Endothelial cell of umbilical vein (primary cell): ENCODE results near the gene PSORS1C1. TPM values are rescaled to one million over a fixed set of nuclear protein-coding genes. Genes with fewer than 3 reads are reported as not detected.

Experiments
- BruUV-seq: library from RNA; stranded (reverse); fragments of 400-500 nt; replicated peaks from 2 replicates; lab custom pipeline; 2021; lab: Mats Ljungman, UMichigan
- CTCF ChIA-PET: fragments of 300-600, 350-600 bp; sonication (Branson Sonifier 250); formaldehyde crosslinking; loops from one replicate; lab custom pipeline; 2021; ENCODE audit warnings: antibody characterized with exemption, inconsistent platforms; lab: Charles Lee
- POLR2A ChIA-PET: fragments of 300-600, 350-600 bp; sonication (Branson Sonifier 250); formaldehyde crosslinking; loops from one replicate; lab custom pipeline; 2021; ENCODE audit warnings: antibody characterized with exemption, inconsistent platforms; lab: Charles Lee
- DNase-seq: peaks from one replicate; pipeline ENCODE4 v3.0.0-alpha.2; 2011; ENCODE audit warnings: low read depth, low spot score
- FAIRE-seq: peaks from 2 replicates; lab custom pipeline; 2011; peaks lifted over from hg19 to GRCh38; lab: Jason Lieb, UNC
- H2AFZ ChIP-seq: 2 replicates; pipeline ENCODE4 v1.6.0; 2012; ENCODE audit warnings: low read depth, low read length, control low read depth, inconsistent platforms
- H3K27ac ChIP-seq: 2 replicates; pipeline ENCODE4 v1.5.1; 2011; ENCODE audit warnings: low read depth, mild to moderate bottlenecking, control low read depth, low read length, moderate library complexity; ENCODE audit not compliant: insufficient read depth
- H3K27me3 ChIP-seq, 2 experiments: 2 replicates each; pipeline versions ENCODE4 v1.6.0 to v1.6.1; 2011; ENCODE audit warnings: low read length in 2 of 2, mixed read lengths in 1 of 2; ENCODE audit not compliant: control insufficient read depth in 2 of 2, insufficient read depth in 2 of 2
- H3K36me3 ChIP-seq, 2 experiments: 2 replicates in 1 of 2; 3 replicates in 1 of 2; pipeline ENCODE4 v1.5.1; 2011; ENCODE audit warnings: low read length in 2 of 2, mild to moderate bottlenecking in 1 of 2, moderate library complexity in 1 of 2; ENCODE audit not compliant: control insufficient read depth in 2 of 2, insufficient read depth in 2 of 2; ENCODE audit errors: extremely low read depth in 1 of 2
- H3K4me1 ChIP-seq: 3 replicates; pipeline ENCODE4 v1.5.1; 2011; ENCODE audit warnings: mild to moderate bottlenecking, low read length; ENCODE audit not compliant: control insufficient read depth, insufficient read depth; ENCODE audit errors: extremely low read depth
- H3K4me2 ChIP-seq: 2 replicates; pipeline ENCODE4 v1.6.1; 2011; ENCODE audit warnings: low read length, control low read depth, mixed read lengths; ENCODE audit not compliant: insufficient read depth
- H3K4me3 ChIP-seq, 3 experiments: fragments of 200-600 bp in 1 of 3; sonication (generic), shearing (Covaris generic) in 1 of 3; replicated peaks in 1 of 3; 2 replicates each; pipeline ENCODE4 v1.5.1; 2011 to 2016; ENCODE audit warnings: control low read depth in 3 of 3, low read length in 3 of 3, mild to moderate bottlenecking in 2 of 3, inconsistent platforms in 1 of 3, low read depth in 1 of 3, moderate library complexity in 1 of 3; ENCODE audit not compliant: insufficient read depth in 1 of 3
- H3K79me2 ChIP-seq: 2 replicates; pipeline ENCODE4 v1.6.0; 2012; ENCODE audit warnings: low read length, inconsistent platforms; ENCODE audit not compliant: control insufficient read depth, insufficient read depth
- H3K9ac ChIP-seq: replicated peaks from 2 replicates; pipeline ENCODE3; 2011; ENCODE audit warnings: low read length, control low read depth; ENCODE audit not compliant: insufficient read depth; ENCODE audit errors: extremely low read depth
- H3K9me1 ChIP-seq: replicated peaks from 3 replicates; pipeline ENCODE4 v1.6.0; 2011; ENCODE audit warnings: mild to moderate bottlenecking, low read length; ENCODE audit not compliant: control insufficient read depth, insufficient read depth; ENCODE audit errors: extremely low read depth
- H3K9me3 ChIP-seq: replicated peaks from 2 replicates; pipeline ENCODE4 v1.5.1; 2012; ENCODE audit warnings: low read length, inconsistent platforms; ENCODE audit not compliant: control insufficient read depth, insufficient read depth
- H4K20me1 ChIP-seq: replicated peaks from 2 replicates; pipeline ENCODE3; 2011; ENCODE audit warnings: mild to moderate bottlenecking, low read length; ENCODE audit not compliant: control insufficient read depth, insufficient read depth; ENCODE audit errors: extremely low read depth
- EZH2 ChIP-seq: IDR thresholded peaks from 2 replicates; pipeline ENCODE4 v1.6.1; 2012; ENCODE audit warnings: borderline replicate concordance, low read depth, mild to moderate bottlenecking, moderate library complexity, low read length, inconsistent platforms; ENCODE audit not compliant: severe bottlenecking
- FOS ChIP-seq: IDR thresholded peaks from 2 replicates; pipeline ENCODE4 v1.6.1; 2011; ENCODE audit warnings: mild to moderate bottlenecking, low read length, moderate library complexity, borderline replicate concordance; ENCODE audit not compliant: insufficient read depth
- GATA2 ChIP-seq: IDR thresholded peaks from 2 replicates; pipeline ENCODE4 v1.7.0; 2011; ENCODE audit warnings: low read depth, mild to moderate bottlenecking, moderate library complexity, mixed read lengths, low read length; ENCODE audit not compliant: insufficient read length, insufficient read depth
- JUN ChIP-seq: IDR thresholded peaks from 2 replicates; pipeline ENCODE4 v1.6.1; 2011; ENCODE audit warnings: borderline replicate concordance, low read depth; ENCODE audit not compliant: insufficient read length, insufficient read depth
- MYC ChIP-seq: IDR thresholded peaks from one replicate; pipeline ENCODE4 v1.6.1; 2011; ENCODE audit warnings: mild to moderate bottlenecking, low read depth, low read length
- POLR2A ChIP-seq: IDR thresholded peaks from 2 replicates; pipeline ENCODE4 v1.6.1; 2012; ENCODE audit warnings: low read depth, mild to moderate bottlenecking, control low read depth, low read length
- POLR2AphosphoS5 ChIP-seq: IDR thresholded peaks from 2 replicates; pipeline ENCODE4 v1.6.1; 2012; ENCODE audit warnings: low read depth, mild to moderate bottlenecking, control low read depth, low read length, moderate library complexity; ENCODE audit not compliant: insufficient read depth
- dilution Hi-C: fragments of 300-500 bp; cut with MboI; formaldehyde crosslinking; loops from one replicate; pipeline ENCODE4 v1.15.0; 2019; ENCODE audit warnings: low sequenced_read_pairs; ENCODE audit not compliant: extremely low pct_ligation_motif_present
- intact Hi-C: fragments of 100-400 bp; cut with micrococcal nuclease; formaldehyde crosslinking; loops from one replicate; pipeline ENCODE4 v1.10.0; 2022
- polyA plus RNA-seq, 4 experiments: library from polyadenylated mRNA; depleted of rRNA in 3 of 4; stranded (reverse) in 3 of 4; unstranded in 1 of 4; fragments of >200 nt; gene quantifications; 2 replicates each; pipeline versions ENCODE4 v1.2.1 to v1.2.3, GENCODE V29; 2011 to 2012; ENCODE audit warnings: missing spikeins in 1 of 4
- total RNA-seq: library from RNA; stranded (reverse); gene quantifications from 2 replicates; pipeline ENCODE4 v1.2.3, GENCODE V29; 2021
- TF ChIP-seq, protein P1 (sequence below): IDR thresholded peaks from 2 replicates; pipeline ENCODE4 v1.6.1; 2011; ENCODE audit not compliant: insufficient read depth, insufficient read length
- TF ChIP-seq, protein P2 (sequence below), 2 donors: IDR thresholded peaks; 1 replicate in 1 of 2; 2 replicates in 1 of 2; pipeline ENCODE4 v1.5.1; 2011; ENCODE audit warnings: low read length in 2 of 2, mild to moderate bottlenecking in 2 of 2, moderate library complexity in 2 of 2, control low read depth in 1 of 2, inconsistent platforms in 1 of 2, low read depth in 1 of 2; ENCODE audit not compliant: insufficient read depth in 1 of 2; ENCODE audit errors: extremely low read depth in 1 of 2

PSORS1C1 gene
- total and polyA plus RNA-seq, 2 donors (not counting 3 experiments of a cell fraction or from before 2014, with no cell fraction given): 1.1 to 13.2 TPM

DNA sequence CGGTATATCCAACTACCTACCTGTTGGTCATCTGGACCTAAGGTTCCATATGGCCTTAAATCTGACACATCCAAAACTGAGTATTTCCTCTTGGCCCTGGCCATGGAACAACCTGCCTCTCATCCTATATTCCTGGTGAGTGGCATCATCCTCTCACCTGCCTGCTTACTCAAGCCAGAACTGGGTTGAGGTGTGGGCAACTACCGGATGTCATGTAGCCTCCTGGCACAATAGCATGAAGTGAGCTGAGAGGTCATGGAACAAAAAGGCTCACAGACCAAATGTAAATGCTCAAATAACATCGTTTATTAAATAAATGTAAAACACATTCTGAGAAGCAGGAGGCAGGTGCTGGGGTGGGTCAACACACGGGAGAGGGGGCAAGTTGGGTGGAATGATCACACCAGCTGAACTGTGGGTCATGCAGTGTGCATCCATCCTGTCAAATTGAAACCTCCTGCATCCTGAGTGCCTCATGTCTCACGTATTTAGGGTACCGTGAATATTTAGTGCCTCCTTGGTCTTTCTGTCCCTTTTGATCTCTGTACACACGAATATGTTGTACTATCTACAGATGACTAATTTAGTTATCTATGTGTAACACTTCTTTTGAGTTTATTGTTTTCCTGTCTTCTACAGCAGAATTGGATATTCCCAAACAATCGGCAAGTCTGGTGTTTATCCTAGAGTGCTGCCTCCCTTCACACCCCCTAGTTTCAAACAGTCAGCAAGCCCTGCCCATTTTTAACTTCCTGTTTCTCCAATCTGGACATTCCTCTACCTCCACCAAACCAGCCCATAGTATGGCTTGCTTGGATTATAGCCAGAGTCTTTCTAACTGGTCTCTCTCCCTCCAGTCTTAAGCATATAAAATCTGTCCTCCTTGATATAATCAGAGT lies 63.8 kb downstream of the PSORS1C1 start:
- H3K9me3 ChIP-seq: no peaks in the 10 kb centered on the region
- ChIA-PET POLR2A (no interaction called here), CTCF (interaction anchor here (1.2 kb wide), 1 partner anchor 41 kb away, joined by 3 read pairs; no protein-coding TSS in a partner anchor)
- peak overlapping the region; percentile 47 for H2AFZ ChIP-seq
- no peak overlapping the region for H3K9ac ChIP-seq
- FAIRE-seq (peak; percentile 70), DNase-seq (peak; percentile 29)
- TF ChIP-seq, protein P1, sequence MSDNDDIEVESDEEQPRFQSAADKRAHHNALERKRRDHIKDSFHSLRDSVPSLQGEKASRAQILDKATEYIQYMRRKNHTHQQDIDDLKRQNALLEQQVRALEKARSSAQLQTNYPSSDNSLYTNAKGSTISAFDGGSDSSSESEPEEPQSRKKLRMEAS: no peak
- TF ChIP-seq POLR2AphosphoS5: no peak
- no peak for TF ChIP-seq GATA2
- TF ChIP-seq JUN: no peak
- TF ChIP-seq MYC: no peak
- TF ChIP-seq EZH2: no peak
- TF ChIP-seq, protein P2, sequence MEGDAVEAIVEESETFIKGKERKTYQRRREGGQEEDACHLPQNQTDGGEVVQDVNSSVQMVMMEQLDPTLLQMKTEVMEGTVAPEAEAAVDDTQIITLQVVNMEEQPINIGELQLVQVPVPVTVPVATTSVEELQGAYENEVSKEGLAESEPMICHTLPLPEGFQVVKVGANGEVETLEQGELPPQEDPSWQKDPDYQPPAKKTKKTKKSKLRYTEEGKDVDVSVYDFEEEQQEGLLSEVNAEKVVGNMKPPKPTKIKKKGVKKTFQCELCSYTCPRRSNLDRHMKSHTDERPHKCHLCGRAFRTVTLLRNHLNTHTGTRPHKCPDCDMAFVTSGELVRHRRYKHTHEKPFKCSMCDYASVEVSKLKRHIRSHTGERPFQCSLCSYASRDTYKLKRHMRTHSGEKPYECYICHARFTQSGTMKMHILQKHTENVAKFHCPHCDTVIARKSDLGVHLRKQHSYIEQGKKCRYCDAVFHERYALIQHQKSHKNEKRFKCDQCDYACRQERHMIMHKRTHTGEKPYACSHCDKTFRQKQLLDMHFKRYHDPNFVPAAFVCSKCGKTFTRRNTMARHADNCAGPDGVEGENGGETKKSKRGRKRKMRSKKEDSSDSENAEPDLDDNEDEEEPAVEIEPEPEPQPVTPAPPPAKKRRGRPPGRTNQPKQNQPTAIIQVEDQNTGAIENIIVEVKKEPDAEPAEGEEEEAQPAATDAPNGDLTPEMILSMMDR (IDR thresholded peaks at IDR 0.05; ENCODE audit: extremely low read depth in 1 of 2, insufficient read depth in 1 of 2, low read depth in 1 of 2, low read length in 2 of 2): no peak
- no peak for TF ChIP-seq POLR2A
- no peak for TF ChIP-seq FOS
- no peaks in the 10 kb centered on the region for H3K9me1 ChIP-seq
- H3K27me3 ChIP-seq: no peaks in the 10 kb centered on the region
- H3K36me3 ChIP-seq: no peaks in the 10 kb centered on the region
- BruUV-seq: no TSS peak
- no peaks in the 10 kb centered on the region for H3K79me2 ChIP-seq
- H3K4me3 ChIP-seq: no peak overlapping the region
- H3K4me1 ChIP-seq: peaks cover 6% of the 10 kb centered on the region
- no peaks in the 10 kb centered on the region for H4K20me1 ChIP-seq
- H3K27ac ChIP-seq: no peak overlapping the region
- H3K4me2 ChIP-seq: no peak overlapping the region
- intact Hi-C loops: no loop called here
- dilution Hi-C loops: no loop called here
